Hematopoietic multipotent progenitor cell (in vitro differentiated cells): ENCODE results near the gene PRDM12. TPM values are rescaled to one million over a fixed set of nuclear protein-coding genes. Genes with fewer than 3 reads are reported as not detected.

Experiments used
- DNase-seq, 3 donors: peaks; one replicate each; pipeline ENCODE4 v3.0.0-alpha.2; 2011 to 2015; ENCODE audit warnings: low read depth in 2 of 3, low spot score in 2 of 3
- small RNA-seq: library from RNA; depleted of rRNA; stranded (forward); fragments of <200 nt; gene quantifications from one replicate; pipeline ENCODE3, GENCODE V24; 2012
- total RNA-seq: library from RNA; depleted of rRNA; stranded (reverse); fragments of >200 nt; gene quantifications from one replicate; pipeline ENCODE4 v1.2.3, GENCODE V29; 2012

The PRDM12 gene
- total RNA-seq, 1 donor = not detected

DNA sequence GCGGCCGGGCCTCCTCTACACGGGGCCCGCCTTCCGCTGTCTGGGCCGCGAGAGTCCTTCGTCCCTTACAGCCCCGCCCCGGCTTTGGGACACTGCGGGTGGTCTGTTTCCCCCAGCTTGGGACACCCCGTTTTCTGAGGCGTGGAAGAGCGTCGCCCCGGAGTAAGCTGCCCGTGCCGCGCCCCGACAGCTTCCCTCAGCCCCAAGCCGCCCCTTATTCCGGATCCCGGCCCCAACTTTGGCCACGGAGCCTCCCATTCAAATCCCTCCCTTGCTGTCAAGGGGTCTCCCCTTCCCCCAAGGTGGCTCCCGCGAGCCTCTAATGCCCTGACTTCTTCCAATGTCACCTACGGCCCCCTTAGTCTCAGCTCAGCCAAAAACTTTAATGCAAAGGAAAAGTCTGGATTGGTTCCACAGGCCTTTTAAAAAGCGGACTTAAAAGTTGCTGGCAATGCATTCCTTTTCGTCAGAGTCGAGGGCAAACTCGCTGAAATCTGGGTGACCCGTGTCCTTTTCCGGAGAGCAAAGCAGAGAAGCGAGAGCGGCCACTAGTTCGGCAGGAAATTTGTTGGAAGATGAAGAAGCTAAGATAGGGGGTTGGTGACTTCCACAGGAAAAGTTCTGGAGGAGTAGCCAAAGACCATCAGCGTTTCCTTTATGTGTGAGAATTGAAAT lies 49.0 kb downstream of the PRDM12 start:
- no peak for DNase-seq

DNA sequence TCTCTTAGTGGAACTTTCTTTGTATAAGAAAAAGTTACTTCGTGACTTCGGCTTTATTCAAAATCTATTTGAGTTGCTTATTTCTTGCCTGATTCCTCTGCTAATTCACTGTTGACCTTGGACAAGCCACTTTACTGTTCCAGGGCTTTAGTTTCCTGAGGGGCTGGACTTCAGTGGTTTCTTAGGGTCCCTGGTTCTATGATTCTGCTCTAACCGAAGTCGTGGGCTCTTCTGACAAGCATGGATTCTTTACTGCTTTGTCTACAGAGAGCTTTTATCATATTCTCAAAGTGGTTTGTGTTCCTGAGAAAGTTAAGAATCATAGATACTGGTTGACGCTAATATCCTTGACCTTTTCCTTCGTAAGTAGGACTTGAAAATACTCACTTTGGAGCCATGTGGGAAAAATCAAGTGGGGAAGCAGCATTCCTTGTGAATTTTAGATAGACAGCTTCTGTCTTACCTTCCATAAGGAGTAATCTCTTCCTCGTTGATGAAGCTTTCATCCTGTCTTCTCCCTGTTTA lies 50.3 kb downstream of the PRDM12 start:
- no peak for DNase-seq

DNA sequence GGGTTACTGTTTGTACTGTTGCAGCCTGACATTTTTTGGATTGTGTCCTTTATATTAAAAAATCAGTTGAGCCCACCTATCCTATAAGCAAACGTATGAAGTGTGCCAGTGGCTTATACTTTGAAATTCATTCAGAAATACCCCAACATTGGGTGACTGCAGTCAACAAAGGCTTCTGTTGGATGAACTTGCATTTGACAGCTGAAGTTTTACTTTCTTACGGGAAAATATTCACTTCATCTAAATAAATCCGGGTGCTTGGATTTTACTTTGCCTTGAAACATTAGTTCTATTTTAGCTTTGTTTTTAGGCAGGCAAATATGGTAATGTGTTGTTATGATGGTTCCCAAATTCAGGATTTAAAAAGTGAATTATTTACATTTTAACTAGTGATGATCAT lies 50.9 kb downstream of the PRDM12 start:
- DNase-seq = no peak

DNA sequence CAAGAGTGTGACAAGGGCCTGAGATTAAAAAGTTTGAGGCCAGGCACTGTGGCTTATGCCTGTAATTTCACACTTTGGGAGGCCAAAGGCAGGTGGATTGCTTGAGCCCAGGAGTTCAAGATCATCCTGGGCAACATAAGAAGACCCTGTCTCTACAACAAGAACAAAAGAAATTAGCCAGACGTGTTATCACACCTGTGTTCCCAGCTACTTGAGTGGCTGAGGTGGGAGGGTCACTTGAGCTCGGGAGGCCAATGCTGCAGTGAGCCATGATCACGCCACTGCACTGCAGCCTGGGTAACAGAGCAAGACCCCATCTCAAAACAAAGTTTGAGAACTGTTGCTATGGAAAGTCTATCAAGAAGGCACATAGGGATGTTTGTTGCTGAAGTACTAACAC lies 54.2 kb downstream of the PRDM12 start:
- DNase-seq = no peak

DNA sequence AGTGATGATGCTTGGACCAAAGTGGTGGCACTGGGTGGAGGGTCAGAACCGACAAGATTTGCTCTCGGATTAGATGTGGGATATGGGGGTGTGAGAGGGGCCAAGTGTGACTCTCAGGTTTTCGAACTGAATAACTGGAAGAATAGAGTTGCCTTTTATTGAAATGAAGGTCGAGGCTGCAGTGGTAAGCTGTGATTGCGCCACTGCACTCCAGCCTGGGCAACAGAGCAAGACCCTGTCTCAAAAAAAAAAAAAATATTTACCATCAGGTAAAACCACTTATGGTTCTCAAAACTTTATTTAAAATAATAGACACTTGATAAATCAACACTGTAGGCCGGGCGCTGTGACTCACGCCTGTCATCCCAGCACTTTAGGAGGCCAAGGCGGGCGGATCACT lies 56.4 kb downstream of the PRDM12 start:
- no peak for DNase-seq

DNA sequence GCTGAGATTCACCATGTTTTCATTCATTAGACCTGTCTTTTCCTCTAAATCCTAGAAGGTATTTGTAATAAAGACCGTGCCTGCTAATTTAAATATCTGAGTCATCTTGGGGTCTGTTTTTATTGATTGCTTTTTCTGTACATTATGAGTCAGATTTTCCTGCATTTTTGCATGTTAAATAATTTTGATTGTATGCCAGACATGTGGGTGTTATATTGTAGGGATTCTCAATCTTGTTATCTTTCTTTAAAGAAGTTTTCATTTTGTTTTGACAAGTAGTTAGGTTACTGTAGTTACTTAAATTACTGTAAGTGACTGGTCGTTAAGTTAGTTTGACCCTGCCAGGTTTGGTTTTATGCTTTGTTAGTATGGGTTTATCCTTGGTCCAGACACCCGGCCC lies 64.3 kb downstream of the PRDM12 start:
- no peak for DNase-seq

DNA sequence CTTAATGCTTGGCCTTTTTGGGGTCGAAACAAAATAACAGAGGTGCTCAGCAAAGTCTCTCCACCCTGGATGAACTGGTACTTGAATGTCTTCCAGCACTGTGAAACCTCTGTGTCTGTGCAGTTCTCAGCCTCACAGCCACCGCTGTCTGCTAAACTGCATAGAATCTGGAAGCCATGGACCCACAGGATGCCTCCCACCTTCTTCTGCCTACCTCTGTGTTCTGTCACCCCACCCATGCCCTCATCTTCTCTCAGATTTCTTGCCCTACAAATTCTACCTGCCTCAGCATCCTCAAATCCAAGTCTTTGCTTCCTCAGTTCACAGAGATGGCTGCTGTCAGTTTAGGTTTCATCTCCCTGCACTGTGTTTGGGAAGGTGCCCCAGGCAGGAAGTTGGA lies 64.8 kb downstream of the PRDM12 start:
- DNase-seq = no peak

DNA sequence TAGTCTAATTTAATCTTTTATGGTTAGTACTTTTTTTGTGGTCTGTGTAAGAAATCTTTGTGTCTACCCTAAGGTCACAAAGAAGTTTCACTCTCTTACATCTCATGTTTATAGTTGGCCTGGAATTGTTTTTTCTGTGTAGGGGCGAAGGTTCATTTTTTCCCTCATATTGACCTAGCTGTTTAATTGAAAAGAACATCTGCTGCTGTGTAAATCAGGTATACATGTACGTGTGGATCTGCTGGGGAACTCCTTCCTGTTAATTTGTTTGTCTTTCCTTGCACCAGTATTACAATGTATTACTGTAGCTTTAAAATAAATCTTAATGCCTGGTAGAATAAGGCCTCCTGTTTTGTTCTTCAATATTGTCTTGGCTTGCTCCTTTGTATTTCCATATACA lies 67.0 kb downstream of the PRDM12 start:
- DNase-seq = no peak

DNA sequence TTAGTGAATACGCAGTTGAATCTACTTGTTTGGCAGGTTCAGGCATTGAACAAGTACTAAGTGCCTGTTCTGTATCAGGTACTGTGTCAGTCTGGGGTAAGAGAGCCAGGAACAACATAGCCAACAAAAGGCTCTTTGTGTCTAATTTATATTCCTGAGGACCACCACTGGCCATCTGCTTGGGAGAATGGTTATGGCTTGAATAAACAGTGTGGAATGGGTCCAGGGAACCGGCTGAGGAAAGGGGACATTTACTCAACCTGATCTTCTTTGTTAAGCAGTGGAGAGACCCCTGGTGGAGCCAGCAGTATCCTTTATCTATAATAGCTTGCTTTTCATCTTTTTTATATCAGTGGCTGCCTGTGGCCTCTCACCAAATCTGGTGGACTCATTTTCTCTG lies 67.7 kb downstream of the PRDM12 start:
- DNase-seq = peak in 1 of 3 donors; percentile 16

Small RNA genes within 50 kb of the gene (small RNA-seq; reads per million reads assigned to genes)
- gene AL359092.1 = not detected
- not detected for gene MIR6856

Other genes with a start within 250 kb of the PRDM12 start
- gene ASS1, start 219.6 kb upstream of the PRDM12 start, total RNA-seq = 0.27 TPM
- gene FUBP3, start 85.0 kb upstream of the PRDM12 start, total RNA-seq = 18.9 TPM
- gene EXOSC2, start 29.2 kb downstream of the PRDM12 start, total RNA-seq = 33.4 TPM
- 21.5 TPM for gene ABL1, start 170.7 kb downstream of the PRDM12 start, total RNA-seq
- under 0.01 TPM for gene QRFP, start 232.2 kb downstream of the PRDM12 start, total RNA-seq